Measurements from ENCODE around the gene RPL34. TPM values are rescaled to one million over a fixed set of nuclear protein-coding genes. Genes with fewer than 3 reads are reported as not detected.
A peak's percentile ranks its signal among the peaks of the same experiment; 100 is the strongest.

RPL34 gene
- total and polyA plus RNA-seq, 12 donors = 516 to 4,489 (median 980) TPM

DNA sequence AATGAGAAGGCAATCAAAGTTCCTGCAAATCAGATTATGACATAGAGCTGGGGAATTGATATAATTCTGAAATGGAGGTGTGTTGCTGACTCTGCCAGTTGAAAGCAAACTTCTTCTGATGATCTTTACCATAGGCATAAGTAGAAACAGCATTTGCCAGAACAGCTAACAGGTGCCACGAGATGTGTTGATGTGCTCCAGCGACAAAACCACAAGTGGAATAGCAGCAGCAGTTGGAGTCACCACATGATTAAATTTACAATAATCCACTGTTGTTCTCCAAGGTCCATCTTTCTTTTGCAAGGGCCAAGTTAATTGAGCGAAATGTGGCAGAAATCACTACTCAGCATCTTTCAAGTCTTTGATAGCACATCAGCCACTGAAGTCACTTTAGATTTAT, 26.3 kb downstream of the RPL34 start:
- Histone ChIP-seq H3K4me1 (replicated peaks in 1 of 2) (peaks cover 10 to 11% of the 10 kb centered on the region in 2 donors), H3K4me3 (no peak overlapping the region), H3K27me3 (no peaks in the 10 kb centered on the region), H3K36me3 (replicated peaks in 1 of 2) (no peaks in the 10 kb centered on the region), H3K27ac (no peak overlapping the region), H3K9me3 (replicated peaks in 1 of 3) (no peaks in the 10 kb centered on the region)
- TF ChIP-seq, protein P1, sequence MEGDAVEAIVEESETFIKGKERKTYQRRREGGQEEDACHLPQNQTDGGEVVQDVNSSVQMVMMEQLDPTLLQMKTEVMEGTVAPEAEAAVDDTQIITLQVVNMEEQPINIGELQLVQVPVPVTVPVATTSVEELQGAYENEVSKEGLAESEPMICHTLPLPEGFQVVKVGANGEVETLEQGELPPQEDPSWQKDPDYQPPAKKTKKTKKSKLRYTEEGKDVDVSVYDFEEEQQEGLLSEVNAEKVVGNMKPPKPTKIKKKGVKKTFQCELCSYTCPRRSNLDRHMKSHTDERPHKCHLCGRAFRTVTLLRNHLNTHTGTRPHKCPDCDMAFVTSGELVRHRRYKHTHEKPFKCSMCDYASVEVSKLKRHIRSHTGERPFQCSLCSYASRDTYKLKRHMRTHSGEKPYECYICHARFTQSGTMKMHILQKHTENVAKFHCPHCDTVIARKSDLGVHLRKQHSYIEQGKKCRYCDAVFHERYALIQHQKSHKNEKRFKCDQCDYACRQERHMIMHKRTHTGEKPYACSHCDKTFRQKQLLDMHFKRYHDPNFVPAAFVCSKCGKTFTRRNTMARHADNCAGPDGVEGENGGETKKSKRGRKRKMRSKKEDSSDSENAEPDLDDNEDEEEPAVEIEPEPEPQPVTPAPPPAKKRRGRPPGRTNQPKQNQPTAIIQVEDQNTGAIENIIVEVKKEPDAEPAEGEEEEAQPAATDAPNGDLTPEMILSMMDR (IDR thresholded peaks at IDR 0.05) = no peak
- no peak for TF ChIP-seq POLR2A (IDR thresholded peaks at IDR 0.05)
- intact Hi-C loops (cut with DNase I) = no loop called here
- no peak for DNase-seq
- WGBS, 4 donors = 76 to 90% (median 88%) methylated on average over 3 of the region's 3 CpGs

DNA sequence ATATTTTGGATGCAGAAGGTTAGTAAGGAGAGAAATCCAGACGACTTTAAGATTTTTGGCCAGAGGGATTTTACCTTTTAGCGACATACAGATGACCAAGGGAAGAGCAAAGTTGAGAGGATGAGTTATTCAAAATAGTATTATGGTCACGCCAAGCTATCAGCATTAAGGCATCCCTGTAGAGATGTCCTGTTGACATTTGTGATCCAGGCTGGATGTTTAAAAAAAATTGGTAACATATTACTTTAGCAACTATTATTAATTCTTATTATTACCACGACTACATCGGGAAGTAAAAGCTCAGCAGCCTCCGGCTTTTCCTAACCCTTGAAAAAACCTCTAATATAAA, 29.5 kb downstream of the RPL34 start:
- no peak for DNase-seq
- Histone ChIP-seq H3K27ac (peak overlapping the region in 1 of 5 donors; percentile 94), H3K4me1 (replicated peaks in 1 of 2) (peaks cover 12 to 27% of the 10 kb centered on the region in 2 donors), H3K27me3 (no peaks in the 10 kb centered on the region), H3K4me3 (peak overlapping the region in 1 of 4 donors; percentile 89), H3K9me3 (replicated peaks in 1 of 3) (no peaks in the 10 kb centered on the region), H3K36me3 (replicated peaks in 1 of 2) (no peaks in the 10 kb centered on the region)
- intact Hi-C loops (cut with DNase I) = no loop called here
- TF ChIP-seq, protein P1 (IDR thresholded peaks at IDR 0.05) = no peak
- TF ChIP-seq POLR2A (IDR thresholded peaks at IDR 0.05) = no peak
- 0 to 2% (median 2%) methylated on average over 6 of the region's 6 CpGs for WGBS, 4 donors

DNA sequence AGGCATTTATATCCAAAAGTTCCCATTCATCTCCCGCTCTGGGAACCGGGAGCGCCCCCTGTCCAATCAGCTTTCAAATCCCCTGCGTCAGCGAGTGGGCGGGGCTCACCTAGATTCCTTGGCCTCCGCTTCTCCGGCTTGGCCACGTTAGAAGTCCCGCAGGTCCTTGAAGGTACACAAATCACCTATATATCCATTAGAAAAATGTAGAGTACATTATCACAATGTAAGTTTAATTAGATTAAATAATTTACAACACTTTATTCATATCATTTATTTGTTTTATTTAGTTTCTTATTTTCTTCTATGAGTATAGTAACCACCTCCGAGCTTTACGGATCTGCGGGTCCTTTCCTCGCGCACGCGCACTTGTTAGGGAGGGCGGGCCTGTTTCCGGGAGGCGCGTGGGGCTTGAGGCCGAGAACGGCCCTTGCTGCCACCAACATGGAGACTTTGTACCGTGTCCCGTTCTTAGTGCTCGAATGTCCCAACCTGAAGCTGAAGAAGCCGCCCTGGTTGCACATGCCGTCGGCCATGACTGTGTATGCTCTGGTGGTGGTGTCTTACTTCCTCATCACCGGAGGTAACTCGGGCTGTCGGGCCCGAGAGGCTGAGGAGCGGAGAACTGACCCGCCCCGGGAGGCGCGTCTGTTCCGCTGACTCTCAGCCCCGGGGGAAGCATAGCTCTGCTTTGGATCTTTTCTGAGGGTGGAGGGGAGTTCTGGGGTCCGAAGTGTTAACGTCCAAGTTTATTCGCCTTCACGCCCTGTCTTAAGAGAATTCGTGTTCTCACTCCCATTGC, 30.0 kb downstream of the RPL34 start, which contains the start of gene OSTC:
OSTC (plus strand) TSS at position 388 of the 802 bp plus-strand sequence; CDS start at position 445, 57 bp downstream.
- no peaks in the 10 kb centered on the region for H3K9me3 ChIP-seq (replicated peaks in 1 of 3)
- TF ChIP-seq, protein P1 (IDR thresholded peaks at IDR 0.05) = peak in 1 of 6 experiments; percentile 11
- TF ChIP-seq POLR2A (IDR thresholded peaks at IDR 0.05) = peak in 1 of 2 donors; percentile 64
- intact Hi-C loops (cut with DNase I) = no loop called here
- no peaks in the 10 kb centered on the region for H3K27me3 ChIP-seq
- H3K36me3 ChIP-seq (replicated peaks in 1 of 2) = no peaks in the 10 kb centered on the region
- DNase-seq = peak; percentile 94 to 98 (median 97)
- H3K4me3 ChIP-seq = peak within 1 kb of the TSS; percentile 89 to 100 (median 96)
- H3K27ac ChIP-seq = peak within 1 kb of the TSS; percentile 82 to 94 (median 87)
- peaks cover 12 to 27% of the 10 kb centered on the region in 2 donors for H3K4me1 ChIP-seq (replicated peaks in 1 of 2)
- 0 to 1% (median 0%) methylated on average over 37 to 45 of the region's 45 CpGs for WGBS, 4 donors

DNA sequence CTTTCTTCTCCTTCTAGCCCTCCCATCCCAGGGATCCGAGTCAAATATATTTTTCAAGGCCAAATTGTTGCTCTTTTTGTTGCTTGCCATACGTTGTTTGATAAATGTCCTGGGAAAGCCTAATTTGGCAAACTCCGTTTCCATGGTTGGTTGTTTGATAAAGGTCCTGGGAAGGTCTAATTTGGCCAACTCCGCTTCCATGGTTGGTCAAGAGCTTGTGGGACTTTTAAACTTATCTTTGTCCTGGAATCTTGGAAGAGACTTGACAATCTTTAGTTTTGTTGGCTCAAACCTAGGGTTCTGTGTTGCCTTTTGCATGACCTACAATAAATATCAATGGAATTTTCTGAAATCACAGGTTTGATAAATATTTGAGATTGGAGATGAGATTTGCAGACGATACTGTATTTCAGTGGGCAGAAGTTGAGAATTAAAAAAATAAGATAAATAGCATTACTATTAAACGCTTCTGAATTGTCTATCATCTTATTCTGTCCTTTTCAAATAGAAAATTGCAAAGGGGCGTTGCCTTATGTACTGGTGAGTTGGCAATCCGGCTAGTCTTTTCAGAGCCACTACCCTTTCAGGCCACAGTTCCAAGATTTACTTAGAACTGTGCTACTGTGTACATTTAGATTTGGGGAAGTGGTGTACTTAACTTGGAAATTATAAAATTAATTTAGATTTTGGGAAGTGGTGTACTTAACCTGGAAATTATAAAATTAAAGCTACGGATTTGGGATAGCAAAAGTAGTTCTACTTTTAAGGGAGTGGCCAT, 30.8 kb downstream of the RPL34 start:
- Histone ChIP-seq H3K27ac (peak overlapping the region; percentile 82 to 94 (median 87)), H3K4me1 (replicated peaks in 1 of 2) (peaks cover 12 to 27% of the 10 kb centered on the region in 2 donors), H3K9me3 (replicated peaks in 1 of 3) (no peaks in the 10 kb centered on the region), H3K27me3 (no peaks in the 10 kb centered on the region), H3K4me3 (peak overlapping the region; percentile 89 to 100 (median 96)), H3K36me3 (replicated peaks in 1 of 2) (peaks cover 0 to 5% of the 10 kb centered on the region in 2 donors)
- intact Hi-C loops (cut with DNase I) = no loop called here
- DNase-seq = peak in 1 of 7 donors; percentile 19
- no peak for TF ChIP-seq POLR2A (IDR thresholded peaks at IDR 0.05)
- TF ChIP-seq, protein P1 (IDR thresholded peaks at IDR 0.05) = peak in 1 of 6 experiments; percentile 4
- WGBS, 4 donors = 4 to 5% (median 4%) methylated on average over 9 of the region's 9 CpGs

All from adrenal gland (tissue), 12 donors.